Endothelial cell (in vitro differentiated cells): ENCODE results near the gene NR2F1-AS1. TPM values are rescaled to one million over a fixed set of nuclear protein-coding genes. Genes with fewer than 3 reads are reported as not detected.

Experiments
- DNase-seq: peaks from one replicate; pipeline ENCODE4 v3.0.0; 2021; ENCODE audit warnings: low spot score
- H3K27ac Mint-ChIP-seq: one replicate; pipeline ENCODE4 v1.8.0; 2021; ENCODE audit warnings: mixed read lengths, inconsistent platforms; ENCODE audit not compliant: unreplicated experiment
- H3K27me3 Mint-ChIP-seq: one replicate; pipeline ENCODE4 v1.8.0; 2021; ENCODE audit warnings: mild to moderate bottlenecking, moderate library complexity, mixed read lengths, inconsistent platforms; ENCODE audit not compliant: unreplicated experiment
- H3K36me3 Mint-ChIP-seq: one replicate; pipeline ENCODE4 v1.8.0; 2021; ENCODE audit warnings: mild to moderate bottlenecking, low read depth, mixed read lengths, inconsistent platforms; ENCODE audit not compliant: unreplicated experiment
- H3K4me1 Mint-ChIP-seq: one replicate; pipeline ENCODE4 v1.8.0; 2021; ENCODE audit warnings: mild to moderate bottlenecking, mixed read lengths, inconsistent platforms; ENCODE audit not compliant: unreplicated experiment
- H3K4me3 Mint-ChIP-seq: one replicate; pipeline ENCODE4 v1.8.0; 2021; ENCODE audit warnings: mild to moderate bottlenecking, mixed read lengths, inconsistent platforms; ENCODE audit not compliant: unreplicated experiment
- H3K9me3 Mint-ChIP-seq: one replicate; pipeline ENCODE4 v1.8.0; 2021; ENCODE audit warnings: mixed read lengths, inconsistent platforms; ENCODE audit not compliant: unreplicated experiment
- CTCF ChIP-seq: fragments of 200-600 bp; sonication (generic); IDR thresholded peaks from one replicate; pipeline ENCODE4 v1.5.0; 2021; ENCODE audit warnings: antibody characterized with exemption; ENCODE audit not compliant: unreplicated experiment
- total RNA-seq: library from RNA; stranded (reverse); fragmentation: NEBNext Ultra II Directional; extraction: Animal tissue kit (Norgen Biotek cat#: 25700); gene quantifications from one replicate; pipeline ENCODE4 v1.2.1, GENCODE V29; 2021; ENCODE audit not compliant: unreplicated experiment

Gene NR2F1-AS1
- total RNA-seq, 1 donor from 2014 or later: 6.4 TPM

GRCh38 chr5:93596676-93597490, 15.9 kb upstream of the NR2F1-AS1 start:
- H3K27ac Mint-ChIP-seq: no peak overlapping the region
- H3K4me3 Mint-ChIP-seq: no peak overlapping the region
- H3K4me1 Mint-ChIP-seq: peaks cover 25% of the 10 kb centered on the region
- TF ChIP-seq CTCF: no peak
- H3K36me3 Mint-ChIP-seq: no peaks in the 10 kb centered on the region
- peaks cover 34% of the 10 kb centered on the region for H3K27me3 Mint-ChIP-seq
- no peaks in the 10 kb centered on the region for H3K9me3 Mint-ChIP-seq
- no peak for DNase-seq

- H3K27me3 Mint-ChIP-seq: peaks cover 34% of the 10 kb centered on the region
- H3K27ac Mint-ChIP-seq: no peak overlapping the region
- H3K36me3 Mint-ChIP-seq: no peaks in the 10 kb centered on the region
- TF ChIP-seq CTCF: no peak
- DNase-seq: no peak
- H3K4me1 Mint-ChIP-seq: peaks cover 24% of the 10 kb centered on the region
- no peaks in the 10 kb centered on the region for H3K9me3 Mint-ChIP-seq
- H3K4me3 Mint-ChIP-seq: peak overlapping the region; percentile 44
These were observed 15.3 kb upstream of the NR2F1-AS1 start for GRCh38 chr5:93596310-93596675.

GRCh38 chr5:93595420-93596147, 14.6 kb upstream of the NR2F1-AS1 start:
- H3K27me3 Mint-ChIP-seq: peaks cover 34% of the 10 kb centered on the region
- H3K36me3 Mint-ChIP-seq: no peaks in the 10 kb centered on the region
- H3K9me3 Mint-ChIP-seq: no peaks in the 10 kb centered on the region
- no peak for TF ChIP-seq CTCF
- no peak for DNase-seq
- H3K4me3 Mint-ChIP-seq: no peak overlapping the region
- H3K27ac Mint-ChIP-seq: no peak overlapping the region
- H3K4me1 Mint-ChIP-seq: peaks cover 24% of the 10 kb centered on the region

GRCh38 chr5:93594591-93595419, 13.8 kb upstream of the NR2F1-AS1 start:
- no peak for DNase-seq
- H3K36me3 Mint-ChIP-seq: no peaks in the 10 kb centered on the region
- no peaks in the 10 kb centered on the region for H3K9me3 Mint-ChIP-seq
- H3K27ac Mint-ChIP-seq: no peak overlapping the region
- peaks cover 24% of the 10 kb centered on the region for H3K4me1 Mint-ChIP-seq
- no peak for TF ChIP-seq CTCF
- H3K27me3 Mint-ChIP-seq: peaks cover 36% of the 10 kb centered on the region
- H3K4me3 Mint-ChIP-seq: no peak overlapping the region
